Measurements from ENCODE around the gene CDRT4.

CDRT4 gene

GRCh38 chr17:15464231-15464985 lies 3.0 kb downstream of the CDRT4 start:
- Mint-ChIP-seq H3K4me1 (peaks cover 39% of the 10 kb centered on the region), H3K36me3 (ENCODE audit: low read depth) (peaks cover 17% of the 10 kb centered on the region), H3K9me3 (no peaks in the 10 kb centered on the region), H3K4me3 (no peak overlapping the region), H3K27ac (no peak overlapping the region), H3K27me3 (ENCODE audit: low read depth) (no peaks in the 10 kb centered on the region)
- TF ChIP-seq, protein P1, sequence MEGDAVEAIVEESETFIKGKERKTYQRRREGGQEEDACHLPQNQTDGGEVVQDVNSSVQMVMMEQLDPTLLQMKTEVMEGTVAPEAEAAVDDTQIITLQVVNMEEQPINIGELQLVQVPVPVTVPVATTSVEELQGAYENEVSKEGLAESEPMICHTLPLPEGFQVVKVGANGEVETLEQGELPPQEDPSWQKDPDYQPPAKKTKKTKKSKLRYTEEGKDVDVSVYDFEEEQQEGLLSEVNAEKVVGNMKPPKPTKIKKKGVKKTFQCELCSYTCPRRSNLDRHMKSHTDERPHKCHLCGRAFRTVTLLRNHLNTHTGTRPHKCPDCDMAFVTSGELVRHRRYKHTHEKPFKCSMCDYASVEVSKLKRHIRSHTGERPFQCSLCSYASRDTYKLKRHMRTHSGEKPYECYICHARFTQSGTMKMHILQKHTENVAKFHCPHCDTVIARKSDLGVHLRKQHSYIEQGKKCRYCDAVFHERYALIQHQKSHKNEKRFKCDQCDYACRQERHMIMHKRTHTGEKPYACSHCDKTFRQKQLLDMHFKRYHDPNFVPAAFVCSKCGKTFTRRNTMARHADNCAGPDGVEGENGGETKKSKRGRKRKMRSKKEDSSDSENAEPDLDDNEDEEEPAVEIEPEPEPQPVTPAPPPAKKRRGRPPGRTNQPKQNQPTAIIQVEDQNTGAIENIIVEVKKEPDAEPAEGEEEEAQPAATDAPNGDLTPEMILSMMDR (IDR thresholded peaks at IDR 0.05; ENCODE audit: unreplicated experiment in 3 of 3), result no peak

- H3K4me1 Mint-ChIP-seq, result peaks cover 35% of the 10 kb centered on the region
- no peaks in the 10 kb centered on the region for H3K27me3 Mint-ChIP-seq (ENCODE audit: low read depth)
- no peaks in the 10 kb centered on the region for H3K9me3 Mint-ChIP-seq
- H3K36me3 Mint-ChIP-seq (ENCODE audit: low read depth), result peaks cover 19% of the 10 kb centered on the region
- H3K27ac Mint-ChIP-seq, result peak overlapping the region in 2 of 3 experiments; percentile 72 to 89
- H3K4me3 Mint-ChIP-seq, result peak overlapping the region in 2 of 3 experiments; percentile 11 to 19
- TF ChIP-seq, protein P1 (IDR thresholded peaks at IDR 0.05; ENCODE audit: unreplicated experiment in 3 of 3), result no peak
These were observed 4.2 kb downstream of the CDRT4 start for GRCh38 chr17:15462976-15463772.

- H3K27me3 Mint-ChIP-seq (ENCODE audit: low read depth), result no peaks in the 10 kb centered on the region
- peaks cover 42% of the 10 kb centered on the region for H3K4me1 Mint-ChIP-seq
- H3K4me3 Mint-ChIP-seq, result no peak overlapping the region
- peak overlapping the region; percentile 82 to 96 (median 88) for H3K27ac Mint-ChIP-seq
- H3K9me3 Mint-ChIP-seq, result peaks cover 5% of the 10 kb centered on the region
- TF ChIP-seq, protein P1 (IDR thresholded peaks at IDR 0.05; ENCODE audit: unreplicated experiment in 3 of 3), result no peak
- H3K36me3 Mint-ChIP-seq (ENCODE audit: low read depth), result peaks cover 50% of the 10 kb centered on the region
These were observed 9.7 kb downstream of the CDRT4 start for GRCh38 chr17:15457723-15458094.

GRCh38 chr17:15456972-15457722 lies 10.3 kb downstream of the CDRT4 start:
- Mint-ChIP-seq H3K36me3 (ENCODE audit: low read depth) (peaks cover 47% of the 10 kb centered on the region), H3K27me3 (ENCODE audit: low read depth) (no peaks in the 10 kb centered on the region), H3K4me1 (peaks cover 38% of the 10 kb centered on the region), H3K4me3 (peak overlapping the region in 1 of 3 experiments; percentile 7), H3K27ac (peak overlapping the region; percentile 82 to 96 (median 88)), H3K9me3 (peaks cover 5% of the 10 kb centered on the region)
- TF ChIP-seq, protein P1 (IDR thresholded peaks at IDR 0.05; ENCODE audit: unreplicated experiment in 3 of 3), result peak in 2 of 3 experiments; percentile 29 to 32

- peaks cover 5% of the 10 kb centered on the region for H3K9me3 Mint-ChIP-seq
- no peak overlapping the region for H3K4me3 Mint-ChIP-seq
- peaks cover 47% of the 10 kb centered on the region for H3K36me3 Mint-ChIP-seq (ENCODE audit: low read depth)
- TF ChIP-seq, protein P1 (IDR thresholded peaks at IDR 0.05; ENCODE audit: unreplicated experiment in 3 of 3), result no peak
- H3K27me3 Mint-ChIP-seq (ENCODE audit: low read depth), result no peaks in the 10 kb centered on the region
- H3K27ac Mint-ChIP-seq, result peak overlapping the region; percentile 82 to 96 (median 88)
- peaks cover 38% of the 10 kb centered on the region for H3K4me1 Mint-ChIP-seq
These were observed 10.9 kb downstream of the CDRT4 start for GRCh38 chr17:15456496-15456895.
